HL-60 (cell line): ENCODE measurements around the gene OR1S1.

Experiments used
- TF ChIP-seq, protein P1 (sequence below): IDR thresholded peaks from one replicate; pipeline ENCODE4 v1.5.1; 2011; ENCODE audit warnings: low read length, control low read depth, inconsistent platforms; ENCODE audit not compliant: insufficient read depth
- TF ChIP-seq, protein P2 (sequence below): IDR thresholded peaks from 2 replicates; pipeline ENCODE4 v1.6.1; 2012; ENCODE audit warnings: low read depth; ENCODE audit not compliant: insufficient replicate concordance

DNA sequence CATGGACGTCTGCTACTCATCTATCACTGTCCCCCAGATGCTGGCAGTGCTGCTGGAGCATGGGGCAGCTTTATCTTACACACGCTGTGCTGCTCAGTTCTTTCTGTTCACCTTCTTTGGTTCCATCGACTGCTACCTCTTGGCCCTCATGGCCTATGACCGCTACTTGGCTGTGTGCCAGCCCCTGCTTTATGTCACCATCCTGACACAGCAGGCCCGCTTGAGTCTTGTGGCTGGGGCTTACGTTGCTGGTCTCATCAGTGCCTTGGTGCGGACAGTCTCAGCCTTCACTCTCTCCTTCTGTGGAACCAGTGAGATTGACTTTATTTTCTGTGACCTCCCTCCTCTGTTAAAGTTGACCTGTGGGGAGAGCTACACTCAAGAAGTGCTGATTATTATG lies 32.9 kb upstream of the OR1S1 start:
- TF ChIP-seq, protein P1, sequence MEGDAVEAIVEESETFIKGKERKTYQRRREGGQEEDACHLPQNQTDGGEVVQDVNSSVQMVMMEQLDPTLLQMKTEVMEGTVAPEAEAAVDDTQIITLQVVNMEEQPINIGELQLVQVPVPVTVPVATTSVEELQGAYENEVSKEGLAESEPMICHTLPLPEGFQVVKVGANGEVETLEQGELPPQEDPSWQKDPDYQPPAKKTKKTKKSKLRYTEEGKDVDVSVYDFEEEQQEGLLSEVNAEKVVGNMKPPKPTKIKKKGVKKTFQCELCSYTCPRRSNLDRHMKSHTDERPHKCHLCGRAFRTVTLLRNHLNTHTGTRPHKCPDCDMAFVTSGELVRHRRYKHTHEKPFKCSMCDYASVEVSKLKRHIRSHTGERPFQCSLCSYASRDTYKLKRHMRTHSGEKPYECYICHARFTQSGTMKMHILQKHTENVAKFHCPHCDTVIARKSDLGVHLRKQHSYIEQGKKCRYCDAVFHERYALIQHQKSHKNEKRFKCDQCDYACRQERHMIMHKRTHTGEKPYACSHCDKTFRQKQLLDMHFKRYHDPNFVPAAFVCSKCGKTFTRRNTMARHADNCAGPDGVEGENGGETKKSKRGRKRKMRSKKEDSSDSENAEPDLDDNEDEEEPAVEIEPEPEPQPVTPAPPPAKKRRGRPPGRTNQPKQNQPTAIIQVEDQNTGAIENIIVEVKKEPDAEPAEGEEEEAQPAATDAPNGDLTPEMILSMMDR = no peak
- TF ChIP-seq, protein P2, sequence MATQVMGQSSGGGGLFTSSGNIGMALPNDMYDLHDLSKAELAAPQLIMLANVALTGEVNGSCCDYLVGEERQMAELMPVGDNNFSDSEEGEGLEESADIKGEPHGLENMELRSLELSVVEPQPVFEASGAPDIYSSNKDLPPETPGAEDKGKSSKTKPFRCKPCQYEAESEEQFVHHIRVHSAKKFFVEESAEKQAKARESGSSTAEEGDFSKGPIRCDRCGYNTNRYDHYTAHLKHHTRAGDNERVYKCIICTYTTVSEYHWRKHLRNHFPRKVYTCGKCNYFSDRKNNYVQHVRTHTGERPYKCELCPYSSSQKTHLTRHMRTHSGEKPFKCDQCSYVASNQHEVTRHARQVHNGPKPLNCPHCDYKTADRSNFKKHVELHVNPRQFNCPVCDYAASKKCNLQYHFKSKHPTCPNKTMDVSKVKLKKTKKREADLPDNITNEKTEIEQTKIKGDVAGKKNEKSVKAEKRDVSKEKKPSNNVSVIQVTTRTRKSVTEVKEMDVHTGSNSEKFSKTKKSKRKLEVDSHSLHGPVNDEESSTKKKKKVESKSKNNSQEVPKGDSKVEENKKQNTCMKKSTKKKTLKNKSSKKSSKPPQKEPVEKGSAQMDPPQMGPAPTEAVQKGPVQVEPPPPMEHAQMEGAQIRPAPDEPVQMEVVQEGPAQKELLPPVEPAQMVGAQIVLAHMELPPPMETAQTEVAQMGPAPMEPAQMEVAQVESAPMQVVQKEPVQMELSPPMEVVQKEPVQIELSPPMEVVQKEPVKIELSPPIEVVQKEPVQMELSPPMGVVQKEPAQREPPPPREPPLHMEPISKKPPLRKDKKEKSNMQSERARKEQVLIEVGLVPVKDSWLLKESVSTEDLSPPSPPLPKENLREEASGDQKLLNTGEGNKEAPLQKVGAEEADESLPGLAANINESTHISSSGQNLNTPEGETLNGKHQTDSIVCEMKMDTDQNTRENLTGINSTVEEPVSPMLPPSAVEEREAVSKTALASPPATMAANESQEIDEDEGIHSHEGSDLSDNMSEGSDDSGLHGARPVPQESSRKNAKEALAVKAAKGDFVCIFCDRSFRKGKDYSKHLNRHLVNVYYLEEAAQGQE = no peak
